IMR-90 (cell line): ENCODE data around the gene CAMK2D.

Experiments
- MXI1 ChIP-seq: IDR thresholded peaks from 2 replicates; pipeline ENCODE4 v1.6.1; 2012; ENCODE audit warnings: low read depth, mild to moderate bottlenecking, low read length, moderate library complexity, borderline replicate concordance
- RCOR1 ChIP-seq: IDR thresholded peaks from 2 replicates; pipeline ENCODE4 v1.6.1; 2012; ENCODE audit warnings: mild to moderate bottlenecking, low read length, improper control_type of control experiment; ENCODE audit not compliant: insufficient replicate concordance
- TF ChIP-seq, protein P1 (sequence below): conservative IDR thresholded peaks from 2 replicates; pipeline ENCODE4 v1.5.1; 2012; ENCODE audit warnings: mild to moderate bottlenecking, low read depth, low read length, improper control_type of control experiment

DNA sequence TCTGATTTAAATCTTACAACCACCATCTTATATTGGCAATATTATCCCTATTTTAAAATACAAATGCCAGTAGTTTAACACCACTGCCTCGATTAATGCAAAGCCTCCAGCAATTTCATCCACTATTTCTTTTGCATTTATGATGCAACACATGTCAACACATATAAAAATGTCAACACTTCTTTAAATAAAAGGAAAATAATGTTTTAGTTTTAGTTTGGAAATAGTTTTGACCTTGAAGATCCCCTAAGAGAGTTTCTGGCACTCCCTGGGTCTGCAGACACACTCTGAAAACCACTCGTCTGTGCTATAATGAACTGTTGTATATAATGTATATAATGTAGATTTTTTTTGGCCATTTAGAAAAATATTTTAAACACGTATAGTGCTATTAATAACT is 99.0 kb downstream of the CAMK2D start:
- TF ChIP-seq, protein P1, sequence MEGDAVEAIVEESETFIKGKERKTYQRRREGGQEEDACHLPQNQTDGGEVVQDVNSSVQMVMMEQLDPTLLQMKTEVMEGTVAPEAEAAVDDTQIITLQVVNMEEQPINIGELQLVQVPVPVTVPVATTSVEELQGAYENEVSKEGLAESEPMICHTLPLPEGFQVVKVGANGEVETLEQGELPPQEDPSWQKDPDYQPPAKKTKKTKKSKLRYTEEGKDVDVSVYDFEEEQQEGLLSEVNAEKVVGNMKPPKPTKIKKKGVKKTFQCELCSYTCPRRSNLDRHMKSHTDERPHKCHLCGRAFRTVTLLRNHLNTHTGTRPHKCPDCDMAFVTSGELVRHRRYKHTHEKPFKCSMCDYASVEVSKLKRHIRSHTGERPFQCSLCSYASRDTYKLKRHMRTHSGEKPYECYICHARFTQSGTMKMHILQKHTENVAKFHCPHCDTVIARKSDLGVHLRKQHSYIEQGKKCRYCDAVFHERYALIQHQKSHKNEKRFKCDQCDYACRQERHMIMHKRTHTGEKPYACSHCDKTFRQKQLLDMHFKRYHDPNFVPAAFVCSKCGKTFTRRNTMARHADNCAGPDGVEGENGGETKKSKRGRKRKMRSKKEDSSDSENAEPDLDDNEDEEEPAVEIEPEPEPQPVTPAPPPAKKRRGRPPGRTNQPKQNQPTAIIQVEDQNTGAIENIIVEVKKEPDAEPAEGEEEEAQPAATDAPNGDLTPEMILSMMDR = no peak
- no peak for TF ChIP-seq MXI1
- no peak for TF ChIP-seq RCOR1
